Activated gamma-delta T cell treated with Interleukin-2 at 50 U/mL for 16 hours (primary cell): ENCODE data around the gene HOXA3.

Source experiments
- DNase-seq: peaks from one replicate; pipeline ENCODE4 v3.0.0-alpha.2; 2020

HOXA3 gene

GRCh38 chr7:27111751-27112277 lies 40.6 kb downstream of the HOXA3 start:
- DNase-seq: no peak

- DNase-seq: no peak
Observed at GRCh38 chr7:27111042-27111750, 41.2 kb downstream of the HOXA3 start.

DNA sequence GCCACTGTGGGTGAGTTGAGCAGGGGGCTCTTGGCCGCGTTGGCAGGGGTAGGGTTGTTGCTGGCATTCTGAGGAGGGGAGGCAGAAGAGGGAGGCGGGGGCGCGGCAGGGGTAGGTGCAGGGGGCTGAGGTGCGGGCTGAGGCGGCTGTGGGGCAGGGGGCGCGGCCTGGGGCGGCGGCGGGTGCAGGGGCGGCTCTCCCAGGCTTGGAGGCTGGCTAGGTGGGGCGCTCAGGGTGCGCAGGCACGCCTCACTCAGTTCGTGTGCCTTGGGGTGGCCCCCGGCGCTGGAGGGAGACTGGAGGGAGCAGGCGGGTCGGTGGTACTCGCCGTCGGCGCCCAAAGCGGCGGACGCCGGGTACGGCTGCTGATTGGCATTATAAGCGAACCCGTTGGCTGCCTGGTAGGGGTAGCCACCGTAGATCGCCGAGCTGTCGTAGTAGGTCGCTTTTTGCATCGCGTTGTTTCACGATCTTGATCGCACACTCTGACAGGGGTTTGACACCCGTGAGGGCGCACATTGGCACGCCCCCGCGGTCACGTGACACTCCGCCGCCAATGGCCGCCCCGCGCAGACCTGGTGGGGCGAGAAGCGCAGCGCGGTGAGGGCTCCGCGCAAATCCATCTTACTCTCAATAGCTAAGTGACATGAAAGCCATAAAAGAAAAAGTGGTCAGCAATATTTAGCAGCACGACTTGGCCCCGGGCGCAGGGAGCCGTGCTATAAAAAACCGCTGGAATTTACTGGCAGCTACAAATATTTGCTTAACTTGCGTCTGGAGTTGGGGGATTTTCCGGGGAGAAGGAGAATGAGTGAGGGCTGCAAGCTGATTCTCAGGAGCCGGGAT lies 42.0 kb downstream of the HOXA3 start:
- DNase-seq: no peak

GRCh38 chr7:27109466-27110185 lies 42.8 kb downstream of the HOXA3 start:
- no peak for DNase-seq

DNA sequence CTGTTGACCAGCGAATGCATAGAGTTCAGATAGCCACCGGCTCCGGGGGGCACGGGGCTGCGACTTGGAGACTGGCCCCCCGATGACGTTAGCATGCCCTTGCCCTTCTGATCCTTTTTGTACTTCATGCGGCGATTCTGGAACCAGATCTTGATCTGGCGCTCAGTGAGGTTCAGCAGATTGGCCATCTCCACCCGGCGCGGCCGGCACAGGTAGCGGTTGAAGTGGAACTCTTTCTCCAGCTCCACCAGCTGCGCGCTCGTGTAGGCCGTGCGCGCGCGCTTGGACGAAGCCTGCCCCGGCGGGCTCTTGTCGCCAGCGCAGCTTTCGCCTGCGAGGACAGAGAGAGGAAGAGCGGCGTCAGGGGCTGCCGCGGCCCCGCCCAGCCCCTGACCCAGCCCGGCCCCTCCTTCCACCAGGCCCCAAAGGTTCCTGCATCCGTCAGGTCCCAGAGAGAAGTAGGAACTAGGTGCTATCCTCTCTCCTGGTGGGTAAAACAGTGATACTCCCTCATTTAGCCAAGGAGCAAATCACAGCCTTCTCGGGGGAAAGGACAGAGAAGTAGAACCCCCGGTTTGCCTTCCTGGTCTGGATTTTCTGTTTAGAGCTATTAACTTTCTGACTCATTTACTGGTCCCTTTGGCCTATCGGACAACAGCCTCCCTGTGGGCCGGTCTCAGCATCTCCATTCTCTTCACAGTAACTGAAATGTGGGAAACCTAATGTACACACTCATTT lies 43.8 kb downstream of the HOXA3 start:
- no peak for DNase-seq

DNA sequence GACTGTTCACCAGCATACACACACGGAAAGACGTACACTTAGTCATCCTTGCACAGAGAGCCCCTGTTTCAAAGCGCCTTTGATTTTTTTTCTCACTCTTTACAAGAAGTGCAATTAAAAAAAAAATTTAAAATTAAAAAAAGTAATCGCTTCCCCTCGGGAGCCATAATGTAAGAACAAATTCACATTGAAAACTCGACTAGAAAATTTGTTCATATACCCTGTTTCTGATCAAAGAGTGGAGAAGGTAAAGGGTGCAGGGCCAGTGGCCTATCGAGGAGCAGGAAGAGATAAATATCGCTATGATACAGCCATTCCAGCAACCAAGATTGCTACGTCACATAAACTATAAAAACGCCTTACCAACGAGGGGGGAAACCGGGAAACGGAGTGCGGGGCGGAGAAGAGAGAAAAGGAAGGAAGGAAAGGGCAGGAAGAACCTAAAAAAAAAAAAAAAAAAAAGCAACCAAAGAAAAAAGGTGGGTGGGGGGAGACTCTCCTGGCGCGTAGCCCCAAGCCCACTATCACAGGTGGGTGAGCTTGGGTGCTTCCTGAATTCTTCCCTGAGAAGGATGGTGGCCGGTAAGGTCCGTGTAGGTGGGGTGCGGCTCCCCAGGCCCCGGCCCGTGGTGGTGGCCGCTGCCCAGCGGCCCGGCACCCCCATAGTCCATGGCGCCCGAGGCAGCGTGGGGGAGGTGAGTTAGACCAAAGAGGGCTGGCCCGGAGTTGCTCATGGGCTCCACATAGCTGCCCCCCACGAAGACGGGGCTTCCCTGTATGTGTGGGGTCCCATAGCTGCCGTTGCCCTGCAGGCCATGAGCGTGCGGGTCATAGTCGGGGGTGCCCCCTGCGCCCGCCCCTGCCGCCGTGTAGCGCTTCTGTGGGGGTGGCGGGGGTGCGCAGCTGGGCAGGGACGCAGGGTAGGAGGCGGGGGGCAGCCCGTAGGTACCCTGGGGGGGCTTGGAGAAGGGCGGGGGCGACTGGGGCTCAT lies 44.7 kb downstream of the HOXA3 start:
- no peak for DNase-seq

GRCh38 chr7:27106901-27107240 lies 45.5 kb downstream of the HOXA3 start:
- no peak for DNase-seq

DNA sequence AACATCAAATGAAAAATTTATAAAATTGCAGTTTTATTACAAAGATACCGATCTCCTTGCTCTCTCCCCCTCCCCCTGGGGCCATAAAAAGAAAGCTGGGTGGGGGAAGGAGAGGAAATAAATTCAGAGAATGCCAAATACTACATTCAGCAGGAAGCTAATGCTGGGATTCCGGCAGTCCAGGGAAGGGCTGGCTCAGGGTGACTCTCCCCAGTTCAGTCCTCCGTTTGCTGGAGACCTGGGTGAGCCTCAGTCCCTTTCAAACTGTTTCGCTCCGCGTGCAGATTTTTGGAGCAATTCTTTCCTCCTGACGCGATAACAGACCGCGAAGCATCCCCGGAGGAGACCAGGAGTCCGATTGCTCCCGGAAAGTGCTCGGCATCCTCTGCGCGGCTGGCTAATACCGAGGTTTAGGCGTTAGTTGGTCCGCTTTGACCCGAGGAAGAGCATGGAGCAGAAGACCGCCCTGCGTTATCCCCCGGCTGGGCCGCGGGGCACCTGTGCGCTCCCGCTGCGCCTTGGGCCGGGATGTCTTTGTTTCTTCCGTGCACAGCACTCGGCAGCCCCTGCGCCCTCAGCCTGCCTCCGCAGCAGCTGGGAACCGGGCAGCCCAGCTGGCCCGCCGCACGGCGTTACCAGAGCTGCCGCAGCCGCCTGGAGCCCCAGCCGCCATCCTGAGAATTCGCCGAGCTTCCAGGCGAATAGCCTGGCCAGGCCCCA lies 46.0 kb downstream of the HOXA3 start:
- no peak for DNase-seq

- DNase-seq: no peak
Observed at GRCh38 chr7:27105301-27106031, 46.9 kb downstream of the HOXA3 start.

DNA sequence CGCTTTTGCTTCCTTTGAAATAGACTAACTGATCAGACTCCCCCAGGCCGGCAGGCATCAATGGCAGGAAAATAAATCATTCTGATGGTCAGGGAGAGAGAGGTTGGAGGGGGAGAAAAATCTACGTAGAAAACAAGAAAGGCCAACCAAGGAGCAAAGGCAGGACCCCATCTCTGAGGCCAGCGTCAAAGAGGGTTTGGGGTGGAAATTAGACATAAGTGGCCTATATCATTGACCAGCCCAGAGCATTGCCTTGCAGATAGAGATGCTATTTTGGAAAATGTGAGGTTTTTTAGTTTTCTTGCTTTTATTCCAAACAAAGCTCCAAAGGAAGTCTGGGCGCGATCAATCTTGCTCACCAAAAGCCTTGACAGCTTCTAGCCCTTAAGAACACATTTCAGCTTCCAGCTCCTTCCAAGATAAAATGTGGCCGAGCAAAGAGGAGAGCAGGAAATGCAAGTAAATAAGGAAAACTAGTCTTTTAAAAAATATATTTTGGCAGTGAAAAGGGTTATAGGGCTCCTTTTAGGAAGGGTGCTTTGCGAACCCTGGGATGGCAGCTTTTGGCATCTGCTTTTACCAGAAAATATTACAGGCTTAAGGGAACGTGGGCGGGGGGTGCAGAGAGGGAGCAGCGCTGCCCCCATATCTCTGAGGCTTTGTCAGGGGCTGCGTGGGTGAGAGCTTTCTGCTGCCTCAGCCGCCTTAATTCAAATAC lies 47.9 kb downstream of the HOXA3 start:
- DNase-seq: no peak

DNA sequence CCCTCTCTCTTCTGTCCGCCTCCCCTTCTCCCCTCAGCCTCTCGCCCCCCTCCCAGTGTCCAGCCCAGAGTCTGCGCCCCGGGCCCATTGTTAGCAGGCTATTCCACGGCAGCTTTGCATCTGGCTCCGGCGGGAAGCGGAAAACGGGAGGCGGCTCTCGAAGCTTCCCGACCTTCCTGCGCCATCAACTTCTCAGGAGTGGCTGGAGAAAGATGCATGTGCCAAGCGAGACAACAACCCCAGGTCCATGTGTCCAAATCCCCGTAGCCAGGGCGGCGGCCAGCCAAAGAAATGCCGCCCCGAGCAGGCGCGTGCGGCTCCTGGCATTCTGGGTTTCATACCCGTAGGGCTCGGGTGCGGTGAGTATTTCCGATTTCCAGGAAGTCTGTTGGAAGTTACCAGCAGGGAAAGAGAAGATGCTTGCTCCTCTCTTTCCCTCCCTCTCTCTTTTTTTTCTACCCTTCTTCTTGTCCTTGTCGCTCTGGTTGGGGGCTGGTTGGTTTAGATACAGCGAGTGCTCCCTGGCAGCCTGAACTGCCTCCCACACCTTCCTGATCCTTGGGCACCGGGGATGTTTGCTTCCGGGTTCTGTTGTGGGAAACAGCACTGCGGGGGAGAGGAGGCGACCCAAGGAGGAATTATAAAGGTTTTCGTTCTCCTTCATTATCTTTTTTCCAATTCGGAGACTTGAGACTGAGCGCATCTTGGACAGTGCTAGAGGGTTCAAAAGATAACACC lies 48.7 kb downstream of the HOXA3 start:
- DNase-seq: no peak

DNA sequence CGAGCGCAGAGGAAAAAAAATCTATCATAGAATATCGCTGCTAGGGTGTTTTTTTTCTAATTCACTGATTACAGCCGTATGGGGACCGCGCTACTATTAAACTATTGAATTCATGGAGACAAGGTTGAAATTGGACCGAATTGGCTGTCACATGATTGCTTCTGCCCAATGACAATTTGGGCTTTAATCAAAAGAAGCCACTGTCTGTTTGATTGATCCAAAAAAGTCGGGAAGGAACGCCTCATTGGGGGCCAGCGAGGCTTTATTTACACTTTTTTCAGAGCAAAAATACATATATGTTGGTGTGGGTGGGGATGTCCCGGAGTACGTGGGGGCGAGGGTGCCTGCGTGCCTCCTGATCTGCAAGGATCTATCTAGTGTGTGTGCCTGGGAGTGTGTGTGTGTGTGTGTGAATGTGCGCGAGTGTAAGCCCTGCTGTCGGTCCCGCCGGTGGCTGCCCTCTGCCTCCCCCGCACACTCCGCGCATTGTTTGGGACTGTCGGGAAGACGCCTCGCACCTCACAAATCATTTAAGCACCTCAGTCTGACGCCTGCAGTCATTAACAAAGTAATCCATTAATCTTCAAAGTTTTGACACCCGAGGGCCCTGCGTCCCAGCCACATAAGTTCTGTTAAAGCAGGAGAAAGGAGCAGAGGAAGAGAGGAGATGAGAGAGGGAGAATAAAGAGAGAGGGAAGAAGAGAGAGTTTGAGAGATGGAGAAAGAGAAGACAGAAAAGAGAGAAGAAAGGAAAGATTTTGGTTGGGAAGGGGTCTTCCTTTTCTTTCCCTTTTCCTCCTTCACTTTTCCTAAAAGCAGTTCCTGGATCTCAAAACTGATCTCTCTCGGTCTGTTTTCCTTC lies 49.6 kb downstream of the HOXA3 start, which contains the start of gene HOXA2:
Gene HOXA2 (minus strand): TSS at position 103 of the 862 bp plus-strand sequence. CDS start 183 bp downstream, outside the sequence.
- no peak for DNase-seq

DNA sequence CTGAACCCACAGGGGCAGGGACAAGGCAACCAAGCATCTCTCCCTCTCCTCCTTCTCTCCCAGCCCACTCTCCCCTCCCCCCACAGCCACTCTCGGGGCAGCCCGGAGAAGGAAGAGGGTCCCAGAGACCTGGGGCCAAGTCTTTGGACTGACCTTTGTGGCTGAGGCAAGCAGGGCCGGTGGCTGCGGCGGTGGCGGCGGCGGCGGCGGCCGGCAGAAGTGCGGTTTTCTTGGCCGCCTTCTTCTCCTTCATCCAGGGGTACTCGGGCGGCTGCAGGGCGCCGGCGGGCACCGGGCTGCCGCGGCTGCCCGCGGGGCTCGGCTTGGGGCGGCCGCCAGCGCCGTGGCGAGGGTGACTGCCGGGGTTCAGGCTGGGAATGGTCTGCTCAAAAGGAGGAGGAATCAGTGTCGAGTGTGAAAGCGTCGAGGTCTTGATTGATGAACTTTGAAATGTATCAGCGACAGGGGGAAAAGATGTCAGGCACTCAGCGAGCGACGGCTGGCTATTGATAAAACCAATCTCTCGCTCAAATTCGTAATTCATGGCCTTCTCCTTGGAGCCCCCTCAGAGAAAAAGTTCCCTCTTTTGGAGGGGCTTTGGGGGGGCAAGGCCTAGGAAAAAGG lies 50.3 kb downstream of the HOXA3 start:
- DNase-seq: no peak

DNA sequence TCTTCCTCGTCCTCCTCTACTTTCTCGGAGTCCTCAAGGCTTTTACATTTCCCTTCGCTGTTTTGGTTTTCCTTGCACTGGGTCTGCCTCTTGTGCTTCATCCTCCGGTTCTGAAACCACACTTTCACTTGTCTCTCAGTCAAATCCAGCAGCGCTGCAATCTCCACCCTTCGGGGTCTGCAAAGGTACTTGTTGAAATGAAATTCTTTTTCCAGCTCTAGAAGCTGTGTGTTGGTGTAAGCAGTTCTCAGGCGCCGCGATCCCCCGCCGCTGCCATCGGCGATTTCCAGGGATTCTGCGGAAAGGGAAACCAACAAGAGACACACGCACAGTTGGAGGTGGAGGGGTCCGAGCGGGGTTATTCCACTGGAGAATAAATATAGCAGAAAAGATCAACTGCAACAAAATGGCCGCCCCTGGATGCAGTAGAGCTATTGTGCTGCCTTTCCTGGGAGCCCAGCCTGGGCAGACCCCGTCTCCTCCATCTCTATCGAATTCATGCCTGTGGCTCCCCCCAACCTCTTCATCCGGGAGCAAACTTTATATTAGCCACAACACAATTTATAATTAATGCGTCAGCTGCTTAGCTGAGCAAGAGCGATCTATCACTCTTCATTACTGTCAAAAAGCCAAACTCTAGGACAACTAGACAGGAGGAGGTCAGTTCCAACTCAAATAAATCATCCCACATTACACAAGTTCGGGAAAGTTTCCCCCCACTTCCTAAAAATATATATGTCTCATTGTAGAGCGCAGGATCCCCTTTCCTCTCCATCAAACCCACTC lies 51.0 kb downstream of the HOXA3 start:
- DNase-seq: no peak

- no peak for DNase-seq
Observed at GRCh38 chr7:27100694-27101170, 51.7 kb downstream of the HOXA3 start.
